ENCODE data around the gene SSBP4.

The SSBP4 gene

DNA sequence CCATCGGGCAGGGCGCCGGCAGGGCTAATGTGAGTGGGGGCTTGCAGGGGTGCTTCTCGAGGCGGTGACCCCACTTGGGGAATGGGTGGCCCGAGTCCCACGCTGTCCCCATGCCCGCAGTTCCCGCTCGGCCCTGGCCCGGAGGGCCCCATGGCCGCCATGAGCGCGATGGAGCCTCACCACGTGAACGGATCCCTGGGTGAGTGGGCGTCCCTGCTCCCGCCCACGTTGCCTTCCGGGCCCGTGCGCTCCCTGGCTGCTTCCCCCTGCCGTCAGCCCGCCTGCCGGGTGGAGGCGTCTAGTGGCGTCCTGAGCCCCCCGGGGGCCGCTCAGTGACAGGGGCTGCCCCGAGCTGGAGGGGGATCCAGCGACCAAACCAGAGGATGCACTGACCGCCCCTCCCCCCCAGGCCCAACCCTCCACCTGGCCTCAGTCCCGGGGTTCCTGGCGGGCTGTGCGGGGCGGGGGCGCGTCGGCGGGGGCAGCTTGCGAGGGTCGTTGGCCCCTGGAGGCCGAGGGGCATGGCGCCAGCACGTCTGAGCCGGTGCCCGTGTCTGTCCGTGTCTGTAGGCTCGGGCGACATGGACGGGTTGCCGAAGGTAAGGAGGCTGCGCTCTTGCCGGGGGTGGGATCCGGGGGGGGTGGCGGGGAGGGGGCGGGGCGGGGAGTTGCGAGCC lies 14.0 kb downstream of the SSBP4 start:
- no peak for DNase-seq (ENCODE audit: low spot score)

DNA sequence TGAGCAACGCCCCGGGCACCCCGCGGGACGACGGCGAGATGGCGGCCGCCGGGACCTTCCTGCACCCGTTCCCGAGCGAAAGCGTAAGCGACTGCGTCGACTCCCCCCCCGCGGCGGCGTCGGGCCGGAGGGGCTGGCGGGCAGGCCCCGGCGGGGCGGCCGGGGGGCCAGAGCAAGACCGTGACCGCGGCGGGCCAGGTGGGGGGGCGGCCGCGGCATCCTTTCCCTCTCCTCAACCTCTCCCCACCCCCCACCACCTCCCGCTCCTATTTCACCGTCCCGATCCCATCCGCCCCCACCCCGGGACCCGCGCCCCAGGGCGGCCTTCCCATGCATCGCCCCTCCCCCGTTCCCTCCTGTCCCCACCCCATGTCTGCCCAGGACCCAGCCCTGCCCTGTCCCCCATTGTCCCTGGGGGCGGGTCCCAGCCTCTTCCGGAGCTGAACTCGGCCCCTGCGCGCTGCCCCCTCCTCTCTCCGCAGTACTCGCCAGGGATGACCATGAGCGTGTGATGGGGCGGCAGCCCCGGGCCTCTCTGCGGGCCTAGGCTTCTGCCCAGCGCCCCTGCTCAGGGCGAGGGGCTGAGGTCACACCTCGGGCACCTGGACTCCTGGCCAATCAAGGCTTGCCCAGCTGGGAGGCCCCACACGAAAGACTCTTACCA lies 14.7 kb downstream of the SSBP4 start:
- DNase-seq (ENCODE audit: low spot score), result no peak

DNA sequence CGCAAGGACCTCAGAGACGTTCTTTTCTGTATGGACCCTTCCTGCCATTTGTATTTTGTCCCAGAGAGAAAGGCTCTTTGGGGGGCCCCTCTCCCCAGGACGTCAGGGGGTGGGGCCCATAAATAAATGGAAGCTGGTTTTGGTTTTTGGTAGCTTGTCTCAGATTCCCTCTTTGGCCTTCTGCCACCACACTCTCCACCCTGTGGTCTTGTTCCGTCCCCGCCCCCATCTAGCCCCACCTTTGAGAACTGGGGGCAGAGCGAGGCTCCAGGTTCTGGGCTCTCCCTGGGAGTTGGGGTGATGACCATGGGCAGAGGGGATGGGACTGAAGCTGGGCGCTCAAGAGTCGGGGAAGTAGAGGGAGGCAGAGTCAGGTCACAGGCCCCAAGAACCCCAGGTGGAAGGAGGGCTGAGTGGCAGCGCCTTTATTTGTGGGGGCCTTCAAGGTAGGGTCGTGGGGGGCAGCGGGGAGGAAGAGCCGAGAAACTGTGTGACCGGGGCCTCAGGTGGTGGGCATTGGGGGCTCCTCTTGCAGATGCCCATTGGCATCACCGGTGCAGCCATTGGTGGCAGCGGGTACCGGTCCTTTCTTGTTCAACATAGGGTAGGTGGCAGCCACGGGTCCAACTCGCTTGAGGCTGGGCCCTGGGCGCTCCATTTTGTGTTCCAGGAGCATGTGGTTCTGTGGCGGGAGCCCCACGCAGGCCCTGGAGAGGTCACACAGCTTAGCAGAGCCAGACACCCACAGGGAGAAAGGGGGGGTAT lies 15.4 kb downstream of the SSBP4 start:
- no peak for DNase-seq (ENCODE audit: low spot score)

GRCh38 chr19:18435178-18435841 lies 16.1 kb downstream of the SSBP4 start:
- DNase-seq (ENCODE audit: low spot score), result no peak

GRCh38 chr19:18435842-18436670 lies 16.9 kb downstream of the SSBP4 start:
- no peak for DNase-seq (ENCODE audit: low spot score)

- peak; percentile 100 for DNase-seq (ENCODE audit: low spot score)
Observed at GRCh38 chr19:18436671-18437490, 17.7 kb downstream of the SSBP4 start.

- DNase-seq (ENCODE audit: low spot score), result no peak
Observed at GRCh38 chr19:18437491-18438330, 18.5 kb downstream of the SSBP4 start, which contains the start of gene ISYNA1. Gene ISYNA1, minus strand, starts transcription at chr19:18438133. Its CDS starts 154 bp downstream, at chr19:18437979.

DNA sequence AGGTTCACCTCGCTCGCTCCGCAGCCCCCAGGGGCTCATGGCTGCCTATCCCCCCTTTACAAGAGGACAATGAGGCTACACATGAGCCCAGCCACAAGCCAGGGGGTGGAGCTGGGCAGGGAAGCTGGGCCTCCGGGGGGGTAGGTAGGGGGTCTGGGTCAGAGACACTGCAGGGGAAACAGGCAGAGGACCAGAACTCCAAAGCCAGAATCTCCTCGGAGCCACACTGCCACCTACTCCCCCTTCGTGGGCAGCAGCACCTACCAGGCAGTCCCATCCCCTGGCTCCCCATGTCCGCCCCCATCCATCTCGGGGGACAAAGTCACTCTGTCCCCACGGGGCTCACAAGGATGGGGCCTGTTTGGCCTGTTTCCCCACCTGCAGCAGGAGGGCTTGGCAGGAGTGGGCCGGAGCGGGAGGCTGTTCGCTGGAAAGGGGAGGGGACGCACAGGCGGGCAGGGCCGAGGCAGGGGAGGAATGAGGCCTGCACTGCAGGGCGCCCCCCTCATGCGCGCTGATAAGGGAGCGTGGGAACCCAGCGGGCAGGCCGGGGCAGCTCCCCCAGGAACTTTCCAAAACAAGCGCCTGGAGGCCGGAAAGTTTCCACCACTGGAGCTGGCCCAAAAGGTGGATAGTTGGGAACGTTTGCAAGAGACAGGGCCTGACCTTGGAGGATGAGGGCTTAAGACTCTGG lies 19.3 kb downstream of the SSBP4 start:
- no peak for DNase-seq (ENCODE audit: low spot score)

DNA sequence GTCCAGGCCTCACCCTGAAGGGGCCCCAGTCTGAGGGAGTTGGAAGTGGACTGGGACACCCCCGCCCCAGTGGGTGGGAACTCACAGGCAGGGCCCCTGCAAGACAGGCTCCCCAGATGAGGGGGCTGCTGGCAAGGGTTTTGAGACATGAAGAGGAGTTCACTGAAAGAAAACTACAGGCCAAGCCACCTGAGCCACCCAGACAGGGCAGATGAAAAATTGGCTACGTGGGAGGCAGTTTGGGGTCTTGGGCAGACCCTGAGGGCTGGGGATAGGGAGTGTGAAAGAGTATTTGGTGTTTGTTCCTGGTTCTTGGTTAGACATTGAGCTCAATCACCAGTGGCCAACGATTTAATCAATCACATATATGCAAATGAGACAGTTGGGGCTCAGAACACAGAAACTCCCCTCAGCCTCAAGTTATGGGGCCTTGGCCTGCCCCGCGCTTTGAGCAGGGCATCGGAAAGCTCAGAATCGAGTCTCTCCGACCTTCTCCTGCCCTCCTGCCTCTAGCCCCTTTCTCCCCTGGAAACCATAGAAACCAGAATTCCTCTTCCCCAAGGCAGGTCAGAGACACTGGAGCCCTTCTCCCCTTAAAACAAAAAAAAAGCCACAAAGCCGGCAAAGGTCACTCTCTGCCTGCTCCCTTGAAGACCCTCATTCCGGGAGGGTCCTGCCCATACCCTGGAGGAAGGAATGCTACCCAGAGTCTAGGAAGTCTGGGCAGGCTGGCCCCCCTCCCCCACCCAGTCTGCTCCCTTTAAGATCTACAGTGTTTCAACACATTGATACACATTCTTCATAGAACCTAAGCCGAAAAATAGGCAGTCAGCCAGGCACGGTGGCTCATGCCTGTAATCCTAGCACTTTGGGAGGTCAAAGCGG lies 20.1 kb downstream of the SSBP4 start:
- DNase-seq (ENCODE audit: low spot score), result no peak

DNA sequence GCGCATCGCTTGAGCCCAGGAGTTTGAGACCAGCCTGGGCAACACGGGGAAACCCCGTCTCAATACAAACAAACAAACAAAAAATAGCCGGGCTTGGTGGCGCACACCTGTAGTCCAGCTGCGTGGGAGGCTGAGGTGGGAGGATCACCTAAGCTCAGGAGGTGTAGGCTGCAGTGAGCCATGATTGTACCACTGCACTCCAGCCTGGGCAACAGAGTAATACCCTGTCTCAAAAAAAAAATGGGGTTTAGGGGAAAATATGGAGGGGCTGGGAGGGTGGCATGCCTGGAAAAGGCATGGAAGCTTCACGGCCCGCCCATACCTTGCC lies 20.7 kb downstream of the SSBP4 start:
- DNase-seq (ENCODE audit: low spot score), result no peak

DNA sequence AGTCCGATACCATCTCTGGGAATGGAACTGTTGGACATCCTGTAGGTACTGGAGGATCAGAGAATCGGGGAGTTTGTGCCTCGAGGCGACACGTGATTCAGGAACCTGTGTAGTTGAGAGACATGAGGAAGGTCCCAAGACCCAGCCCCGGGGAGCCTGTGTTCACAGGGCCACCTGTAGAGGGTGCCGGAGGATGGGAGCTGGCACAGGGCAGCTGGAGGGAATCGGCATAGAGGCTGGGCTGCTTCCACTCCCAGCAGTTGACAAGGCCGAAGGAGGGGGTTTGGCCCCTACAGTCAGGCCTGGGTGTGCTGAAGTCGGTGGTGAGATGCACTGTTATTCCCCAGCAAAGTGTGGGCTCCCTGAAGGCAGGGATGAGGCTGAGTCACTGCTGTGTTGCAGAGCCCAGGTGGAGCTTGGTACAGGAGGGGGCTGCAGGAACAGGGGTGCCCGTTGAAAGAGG lies 21.2 kb downstream of the SSBP4 start:
- DNase-seq (ENCODE audit: low spot score), result peak; percentile 94

GRCh38 chr19:18440936-18441803 lies 22.0 kb downstream of the SSBP4 start:
- no peak for DNase-seq (ENCODE audit: low spot score)

DNA sequence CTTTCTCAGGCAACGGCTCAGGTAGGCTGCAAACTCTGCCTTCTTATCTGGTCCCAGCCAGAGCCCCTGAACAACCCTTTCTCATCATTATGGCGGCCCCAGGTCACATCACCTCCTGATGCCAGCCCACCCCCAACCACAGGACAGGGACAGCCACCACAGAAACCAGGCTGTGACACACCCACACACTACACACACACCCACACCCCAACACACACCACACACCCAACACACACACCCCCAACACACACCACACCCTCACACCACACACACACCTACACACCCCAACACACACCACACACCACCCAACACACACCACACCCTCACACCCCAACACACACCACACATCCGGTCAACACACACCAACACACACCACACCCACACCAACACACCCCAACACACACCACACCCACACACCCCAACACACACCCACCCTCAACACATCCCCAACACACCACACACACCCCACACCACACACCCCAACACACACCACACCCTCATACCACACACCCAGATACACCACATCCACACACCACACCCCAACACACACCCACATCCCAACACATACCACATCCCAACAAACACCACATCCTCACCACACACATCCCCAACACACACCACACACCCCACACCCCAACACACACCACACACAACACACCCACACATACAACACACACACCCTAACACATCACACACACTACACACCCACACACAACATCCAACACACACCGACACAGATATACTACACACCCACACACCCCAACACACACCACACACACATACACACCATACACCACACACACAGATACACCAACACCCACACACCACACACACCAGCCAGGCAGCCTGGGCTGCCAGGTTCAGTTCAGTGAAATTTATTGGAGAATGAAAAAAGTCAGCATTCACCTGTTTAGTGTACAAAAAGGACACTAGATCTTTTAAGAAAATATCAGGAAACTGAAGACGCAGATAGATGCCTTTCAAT lies 22.9 kb downstream of the SSBP4 start:
- DNase-seq (ENCODE audit: low spot score), result no peak

- DNase-seq (ENCODE audit: low spot score), result no peak
Observed at GRCh38 chr19:18442941-18443340, 23.7 kb downstream of the SSBP4 start.

GRCh38 chr19:18443406-18443805 lies 24.2 kb downstream of the SSBP4 start:
- DNase-seq (ENCODE audit: low spot score), result no peak

- DNase-seq (ENCODE audit: low spot score), result no peak
Observed at GRCh38 chr19:18443831-18444230, 24.6 kb downstream of the SSBP4 start.

Measured in HuH-7.5 (cell line).